OCI-M1 (cell line): ENCODE measurements around the gene TTC36.
"Not testable (repeated sequence)": the region's sequence is repeated elsewhere in the genome, so short reads cannot be mapped to it uniquely, and the experiment has no call there.

Experiments
- DNase-seq: peaks from one replicate; lab custom pipeline; 2025; lab: John Stamatoyannopoulos, UW

The TTC36 gene

DNA sequence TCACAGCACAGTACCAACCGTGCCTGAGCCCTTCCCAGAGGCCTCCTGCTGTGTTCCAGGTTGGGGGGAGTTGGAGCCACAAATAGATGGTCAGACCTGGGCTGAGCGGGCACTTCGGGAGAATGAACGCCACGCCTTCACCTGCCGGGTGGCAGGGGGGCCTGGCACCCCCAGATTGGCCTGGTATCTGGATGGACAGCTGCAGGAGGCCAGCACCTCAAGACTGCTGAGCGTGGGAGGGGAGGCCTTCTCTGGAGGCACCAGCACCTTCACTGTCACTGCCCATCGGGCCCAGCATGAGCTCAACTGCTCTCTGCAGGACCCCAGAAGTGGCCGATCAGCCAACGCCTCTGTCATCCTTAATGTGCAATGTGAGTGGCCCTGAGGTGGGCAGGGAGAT is 4.8 kb downstream of the TTC36 start:
- no peak for DNase-seq

DNA sequence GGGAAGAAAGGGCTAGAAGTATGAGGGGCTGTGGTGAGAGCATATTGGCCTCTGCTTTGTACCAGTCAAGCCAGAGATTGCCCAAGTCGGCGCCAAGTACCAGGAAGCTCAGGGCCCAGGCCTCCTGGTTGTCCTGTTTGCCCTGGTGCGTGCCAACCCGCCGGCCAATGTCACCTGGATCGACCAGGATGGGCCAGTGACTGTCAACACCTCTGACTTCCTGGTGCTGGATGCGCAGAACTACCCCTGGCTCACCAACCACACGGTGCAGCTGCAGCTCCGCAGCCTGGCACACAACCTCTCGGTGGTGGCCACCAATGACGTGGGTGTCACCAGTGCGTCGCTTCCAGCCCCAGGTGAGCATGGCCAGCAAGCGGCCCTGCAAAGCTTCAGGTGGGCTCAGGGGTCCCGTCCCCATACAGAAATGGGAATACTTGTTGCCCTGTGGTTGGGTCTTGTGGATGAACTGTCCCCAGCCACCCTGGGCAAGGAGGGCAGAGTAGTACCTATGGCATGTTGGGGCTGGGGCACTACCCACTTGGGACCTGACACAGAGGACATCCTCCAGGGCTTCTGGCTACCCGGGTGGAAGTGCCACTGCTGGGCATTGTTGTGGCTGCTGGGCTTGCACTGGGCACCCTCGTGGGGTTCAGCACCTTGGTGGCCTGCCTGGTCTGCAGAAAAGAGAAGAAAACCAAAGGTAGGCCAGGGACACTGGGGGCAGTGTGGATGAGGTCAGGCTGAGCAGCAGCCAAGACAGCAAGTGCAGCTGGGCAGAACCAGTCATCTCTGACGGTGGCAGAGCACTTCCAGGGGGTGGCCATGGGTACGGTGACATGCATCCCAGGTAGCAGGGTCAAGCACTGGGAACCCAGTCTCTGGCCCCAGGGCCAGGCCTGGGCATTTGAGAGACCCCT is 5.8 kb downstream of the TTC36 start:
- DNase-seq: no peak

DNA sequence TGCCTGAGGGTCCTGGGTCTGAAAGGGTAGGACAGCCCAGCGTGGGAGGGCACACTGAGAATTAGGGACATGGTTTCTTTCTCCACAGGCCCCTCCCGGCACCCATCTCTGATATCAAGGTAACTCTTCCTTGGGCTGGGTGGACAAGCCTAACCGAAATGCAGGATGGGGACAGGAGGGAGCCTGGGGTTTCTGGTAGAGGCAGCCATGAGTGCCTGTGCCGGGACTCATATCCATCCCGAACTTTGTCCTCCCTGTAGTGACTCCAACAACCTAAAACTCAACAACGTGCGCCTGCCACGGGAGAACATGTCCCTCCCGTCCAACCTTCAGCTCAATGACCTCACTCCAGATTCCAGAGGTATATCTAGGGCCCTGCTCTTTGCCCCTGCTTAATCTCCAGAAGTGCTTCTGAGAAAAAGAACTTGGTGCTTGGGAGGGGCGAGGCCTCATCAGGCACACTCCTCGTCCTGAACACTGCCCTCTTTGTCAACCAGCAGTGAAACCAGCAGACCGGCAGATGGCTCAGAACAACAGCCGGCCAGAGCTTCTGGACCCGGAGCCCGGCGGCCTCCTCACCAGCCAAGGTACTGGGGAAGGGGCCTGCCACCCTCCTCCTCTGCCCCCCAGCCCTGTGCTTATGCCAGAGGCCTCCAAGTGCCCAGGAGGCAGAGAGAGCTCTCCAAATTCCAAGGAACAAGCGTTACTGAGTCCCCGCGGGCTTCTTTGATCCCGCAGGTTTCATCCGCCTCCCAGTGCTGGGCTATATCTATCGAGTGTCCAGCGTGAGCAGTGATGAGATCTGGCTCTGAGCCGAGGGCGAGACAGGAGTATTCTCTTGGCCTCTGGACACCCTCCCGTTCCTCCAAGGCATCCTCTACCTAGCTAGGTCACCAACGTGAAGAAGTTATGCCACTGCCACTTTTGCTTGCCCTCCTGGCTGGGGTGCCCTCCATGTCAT is 6.8 kb downstream of the TTC36 start:
- peak; percentile 24 for DNase-seq

DNA sequence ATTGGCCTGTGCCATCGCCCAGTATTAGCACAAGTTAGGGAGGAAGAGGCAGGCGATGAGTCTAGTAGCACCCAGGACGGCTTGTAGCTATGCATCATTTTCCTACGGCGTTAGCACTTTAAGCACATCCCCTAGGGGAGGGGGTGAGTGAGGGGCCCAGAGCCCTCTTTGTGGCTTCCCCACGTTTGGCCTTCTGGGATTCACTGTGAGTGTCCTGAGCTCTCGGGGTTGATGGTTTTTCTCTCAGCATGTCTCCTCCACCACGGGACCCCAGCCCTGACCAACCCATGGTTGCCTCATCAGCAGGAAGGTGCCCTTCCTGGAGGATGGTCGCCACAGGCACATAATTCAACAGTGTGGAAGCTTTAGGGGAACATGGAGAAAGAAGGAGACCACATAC is 8.0 kb downstream of the TTC36 start:
- no peak for DNase-seq

DNA sequence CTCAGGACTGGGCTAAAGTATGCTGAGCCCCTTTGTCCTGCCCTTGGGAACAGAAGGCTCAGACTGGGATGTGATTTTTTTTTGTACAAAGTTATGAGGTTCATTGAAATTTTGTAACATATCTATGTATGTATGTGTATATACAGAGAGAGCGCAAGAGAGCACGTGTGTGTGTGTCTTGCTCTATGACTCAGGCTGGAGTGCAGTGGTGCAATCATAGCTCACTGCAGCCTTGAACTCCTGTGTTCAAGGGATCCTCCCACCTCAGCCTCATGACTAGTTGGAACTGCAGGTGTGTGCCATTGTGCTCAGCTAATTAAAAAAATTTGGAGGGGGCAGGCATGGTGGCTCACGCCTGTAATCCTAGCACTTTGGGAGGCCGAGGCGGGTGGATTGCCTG is 9.5 kb downstream of the TTC36 start:
- DNase-seq: no peak

DNA sequence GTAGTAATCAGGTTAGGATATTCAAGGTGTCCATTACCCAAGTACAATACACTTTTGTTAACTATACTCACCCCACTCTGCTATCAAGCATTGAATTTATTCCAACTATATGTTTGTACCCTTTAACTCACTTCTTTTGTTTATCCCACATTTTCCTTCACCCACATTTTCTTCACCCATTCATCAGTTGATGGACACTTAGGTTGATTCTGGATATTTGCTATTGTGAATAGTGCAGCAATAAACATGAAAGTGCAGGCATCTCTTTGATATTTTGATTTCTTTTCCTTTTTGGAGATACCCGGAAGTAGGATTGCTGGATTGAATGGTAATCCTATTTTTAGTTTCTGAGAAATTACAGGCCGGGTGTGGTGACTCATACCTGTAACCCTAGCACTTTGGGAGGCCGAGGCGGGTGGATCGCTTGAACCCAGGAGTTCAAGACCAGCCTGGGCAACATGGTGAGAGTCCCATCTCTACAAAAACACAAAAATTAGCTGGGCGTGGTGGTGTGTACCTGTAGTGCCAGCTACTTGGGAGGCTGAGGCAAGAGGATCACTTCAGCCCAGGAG is 10.2 kb downstream of the TTC36 start:
- DNase-seq: no peak

DNA sequence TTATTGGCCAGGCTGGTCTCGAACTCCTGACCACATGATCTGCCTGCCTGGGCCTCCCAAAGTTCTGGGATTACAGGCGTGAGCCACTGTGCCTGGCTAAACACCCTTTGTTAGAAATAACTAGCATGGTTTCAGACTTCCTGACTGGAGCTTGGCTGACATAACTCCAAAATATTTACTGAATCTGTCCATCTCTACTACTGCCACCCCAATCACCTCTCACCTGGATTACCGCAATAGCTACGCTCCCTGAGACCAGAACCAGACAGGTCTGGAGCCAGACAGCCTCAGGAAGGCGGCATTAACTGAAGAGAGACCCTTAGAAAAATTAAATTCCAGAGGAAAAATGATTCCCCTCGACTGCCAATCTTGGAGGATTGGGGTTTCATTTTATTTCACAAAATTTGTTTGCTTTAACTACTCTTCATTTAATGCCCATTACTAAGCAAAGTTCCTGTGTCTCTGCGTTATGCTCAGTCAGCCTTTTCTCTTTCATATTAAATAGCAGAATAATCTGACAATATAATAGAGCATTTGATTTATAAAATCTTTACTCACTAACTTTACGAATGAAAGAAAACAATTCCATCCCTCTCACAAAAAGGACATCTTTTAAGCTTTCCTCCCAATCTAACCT is 16.9 kb downstream of the TTC36 start:
- DNase-seq: no peak

DNA sequence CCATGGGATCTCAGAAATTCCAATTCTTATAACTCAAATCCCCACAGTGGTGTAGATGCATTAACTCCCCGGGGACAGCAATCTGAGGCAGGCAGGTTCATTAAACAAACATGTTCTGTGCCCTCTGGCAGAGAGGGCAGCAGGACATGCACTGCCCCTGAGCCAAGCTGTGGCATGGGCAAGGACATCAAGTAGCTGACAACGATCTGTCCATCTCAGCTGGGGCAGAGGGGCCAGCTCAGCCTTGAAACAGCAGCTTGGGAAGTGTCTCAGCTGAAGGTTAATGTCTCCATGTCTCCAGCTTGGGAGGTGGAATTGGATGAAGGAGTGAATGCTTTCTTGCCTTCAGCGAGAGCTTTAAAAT is 17.4 kb downstream of the TTC36 start:
- no peak for DNase-seq

DNA sequence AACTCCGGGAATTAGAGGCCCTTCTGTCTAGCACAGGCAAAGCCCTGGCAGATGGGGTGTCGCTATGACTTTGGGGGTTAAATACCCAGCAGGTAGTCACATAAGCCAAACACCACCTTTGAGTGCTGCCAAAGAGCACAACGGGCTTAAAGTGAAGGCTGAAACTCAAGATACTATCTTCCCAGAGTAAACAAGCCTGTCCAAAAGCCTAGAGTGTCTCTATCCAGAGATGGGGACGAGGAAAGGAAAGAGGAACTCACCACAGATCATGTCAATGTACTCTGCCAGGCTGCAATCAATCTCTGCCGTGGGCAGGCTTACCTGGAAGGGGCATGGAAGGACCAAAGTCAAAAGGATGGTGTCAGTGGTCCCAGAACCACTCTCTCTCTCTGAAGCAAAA is 18.3 kb downstream of the TTC36 start:
- no peak for DNase-seq

DNA sequence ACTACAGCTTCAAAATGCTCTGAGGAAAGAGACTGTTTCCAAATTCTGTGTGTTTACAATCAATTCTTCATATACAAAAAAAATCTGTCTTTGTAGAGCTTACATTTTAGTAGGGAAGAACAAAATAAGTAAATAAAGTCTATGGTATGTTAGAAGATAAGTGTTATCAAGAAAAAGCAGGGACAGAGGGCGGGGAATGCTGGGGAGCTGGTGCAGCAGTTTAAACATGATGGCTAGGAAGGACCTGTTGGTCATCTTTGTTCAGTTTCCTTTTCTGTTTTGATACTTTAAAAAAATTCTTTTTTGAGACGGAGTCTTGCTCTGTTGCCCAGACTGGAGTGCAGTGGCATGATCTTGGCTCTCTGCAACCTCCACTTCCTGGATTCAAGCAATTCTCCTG is 19.9 kb downstream of the TTC36 start:
- DNase-seq: peak; percentile 24

DNA sequence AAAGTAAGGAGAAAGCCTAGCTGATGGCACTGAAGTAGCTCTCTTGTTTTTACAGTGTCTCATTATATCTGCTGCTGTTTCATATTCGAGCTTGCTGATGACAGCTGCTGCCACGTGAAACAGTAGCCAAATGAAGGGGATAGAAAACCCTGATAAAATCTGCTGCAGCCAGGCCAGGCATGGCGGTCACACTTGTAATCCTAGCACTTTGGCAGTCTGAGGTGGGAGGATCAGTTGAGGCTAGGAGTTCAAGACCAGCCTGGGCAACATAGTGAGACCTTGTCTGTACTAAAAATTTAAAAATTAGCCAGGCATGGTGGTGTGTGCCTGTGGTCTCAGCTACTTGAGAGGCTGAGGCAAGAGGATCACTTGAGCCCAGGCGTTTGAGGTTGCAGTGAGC is 25.1 kb downstream of the TTC36 start:
- no peak for DNase-seq

DNA sequence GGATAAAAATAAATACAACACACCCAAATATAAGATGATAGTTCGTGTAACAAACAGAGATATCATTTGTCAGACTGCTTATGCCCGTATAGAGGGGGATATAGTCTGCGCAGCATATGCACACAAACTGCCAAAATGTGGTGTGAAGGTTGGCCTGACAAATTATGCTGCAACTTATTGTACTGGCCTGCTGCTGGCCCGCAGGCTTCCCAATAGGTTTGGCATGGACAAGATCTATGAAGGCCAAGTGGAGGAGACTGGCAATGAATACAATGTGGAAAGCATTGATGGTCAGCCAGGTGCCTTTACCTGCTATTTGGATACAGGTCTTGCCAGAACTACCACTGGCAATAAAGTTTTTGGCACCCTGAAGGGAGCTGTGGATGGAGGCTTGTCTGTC is 33.5 kb downstream of the TTC36 start:
- no peak for DNase-seq

DNA sequence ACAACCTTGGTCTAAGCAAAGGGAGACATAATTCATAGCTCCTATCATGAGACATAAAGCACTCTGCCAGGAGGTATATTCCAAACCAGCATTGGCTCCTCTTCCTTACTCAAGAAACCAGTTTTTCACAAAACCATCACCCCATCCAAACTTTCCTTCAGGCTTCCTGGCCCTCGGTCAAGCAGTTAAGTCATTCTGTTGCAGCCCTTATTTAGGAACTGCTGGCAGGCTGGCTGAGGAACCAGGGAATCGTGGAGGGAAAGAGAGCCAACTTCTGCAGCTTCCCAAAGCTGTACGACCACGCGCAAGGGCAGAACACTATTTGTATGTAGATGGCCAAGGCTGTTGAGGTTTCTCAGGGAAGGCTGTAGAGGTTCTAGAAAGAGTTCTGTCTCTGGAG is 37.8 kb downstream of the TTC36 start:
- DNase-seq: no peak

DNA sequence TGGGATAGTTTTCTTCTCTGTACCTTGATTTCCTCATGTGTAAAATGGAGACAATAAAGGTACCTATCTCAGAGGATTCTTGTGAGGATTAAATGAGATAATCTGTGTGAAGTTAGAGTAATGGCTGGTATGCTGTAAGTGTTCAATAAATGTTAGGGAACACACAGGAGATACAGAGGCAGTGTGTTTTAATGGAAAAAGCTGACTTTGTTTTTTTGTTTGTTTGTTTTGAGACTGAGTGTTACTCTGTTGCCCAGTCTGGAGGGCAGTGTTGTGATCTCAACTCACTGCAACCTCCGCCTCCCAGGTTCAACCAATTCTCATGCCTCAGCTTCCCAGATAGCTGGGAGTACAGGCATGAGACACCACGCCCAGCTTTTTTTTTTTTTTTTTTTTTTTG is 42.4 kb downstream of the TTC36 start:
- DNase-seq: no peak

DNA sequence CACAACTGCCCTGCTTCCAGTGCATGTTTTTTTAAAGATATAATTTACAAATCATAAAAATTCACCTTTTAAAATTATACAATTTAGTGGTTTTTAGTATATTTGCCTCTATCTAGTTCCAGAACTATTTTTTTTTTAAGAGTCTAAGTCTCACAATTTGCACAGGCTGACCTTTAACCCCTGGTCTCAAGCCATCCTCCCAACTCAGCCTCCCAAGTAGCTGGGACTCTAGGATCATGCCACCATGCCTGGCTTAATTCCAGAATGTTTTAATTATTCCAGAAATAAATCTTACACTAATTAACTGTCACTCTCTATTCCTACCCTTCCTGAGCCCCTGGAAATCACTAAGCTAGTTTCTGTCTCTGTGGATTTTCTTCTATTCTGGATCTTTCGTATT is 43.5 kb downstream of the TTC36 start:
- DNase-seq: no peak

DNA sequence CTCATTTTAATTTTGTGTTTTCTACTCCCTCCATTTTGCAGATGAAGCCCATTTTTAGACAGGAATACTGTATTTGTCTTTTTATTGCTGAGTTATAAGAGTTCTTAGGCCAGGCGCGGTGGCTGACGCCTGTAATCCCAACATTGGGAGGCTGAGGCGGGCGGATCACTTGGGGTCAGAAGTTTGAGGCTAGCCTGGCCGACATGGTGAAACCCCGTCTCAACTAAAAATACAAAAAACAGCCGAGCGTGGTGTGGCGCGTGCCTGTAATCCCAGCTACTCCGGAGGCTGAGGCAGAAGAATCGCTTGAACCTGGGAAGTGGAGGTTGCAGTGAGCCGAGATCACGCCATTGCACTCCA is 44.4 kb downstream of the TTC36 start:
- DNase-seq: peak; percentile 80

DNA sequence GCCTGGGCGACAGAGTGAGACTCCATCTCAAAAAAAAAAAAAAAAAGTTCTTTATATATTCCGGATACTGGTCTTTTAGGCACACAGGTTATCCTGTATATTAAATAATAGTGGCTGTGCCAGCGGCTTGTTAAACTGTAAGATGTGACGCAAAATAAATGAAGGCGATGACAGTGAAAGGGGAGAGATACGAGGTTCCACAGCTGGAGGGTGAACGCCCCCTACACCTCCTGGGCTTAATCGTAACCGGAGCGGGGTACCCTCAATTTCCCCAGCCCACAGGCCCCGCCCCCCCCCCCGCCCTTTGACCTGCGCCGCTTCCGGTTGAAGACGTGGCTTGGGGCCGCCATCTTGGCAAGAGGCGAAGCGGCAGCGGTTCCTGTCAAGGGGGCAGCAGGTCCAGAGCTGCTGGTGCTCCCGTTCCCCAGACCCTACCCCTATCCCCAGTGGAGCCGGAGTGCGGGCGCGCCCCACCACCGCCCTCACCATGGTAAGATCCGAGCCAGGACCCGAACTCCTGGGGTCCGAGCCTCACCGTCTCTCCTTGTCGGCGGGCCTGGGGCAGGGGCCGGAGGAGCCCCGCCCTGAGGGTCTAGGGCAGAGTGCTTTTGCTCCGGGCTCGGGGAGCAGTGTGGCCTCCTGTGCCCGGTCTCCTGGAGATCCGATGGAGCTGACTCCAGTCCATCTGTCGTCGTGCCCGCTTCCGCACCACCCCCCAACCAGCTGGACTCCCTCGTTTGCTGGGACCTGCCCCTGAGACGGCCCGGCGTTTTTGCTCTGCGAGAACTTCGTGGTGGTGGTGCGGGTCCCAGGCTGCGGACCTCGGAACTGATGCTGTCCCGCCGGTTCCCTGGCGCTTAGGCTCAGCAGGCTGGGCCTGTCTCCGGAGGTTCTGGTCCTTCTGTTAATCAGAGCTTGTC is 45.0 kb downstream of the TTC36 start, which contains the start of gene ARCN1:
ARCN1 (plus strand) TSS at position 349 of the 920 bp plus-strand sequence; CDS start at position 488, 139 bp downstream.
- peak; percentile 94 for DNase-seq

DNA sequence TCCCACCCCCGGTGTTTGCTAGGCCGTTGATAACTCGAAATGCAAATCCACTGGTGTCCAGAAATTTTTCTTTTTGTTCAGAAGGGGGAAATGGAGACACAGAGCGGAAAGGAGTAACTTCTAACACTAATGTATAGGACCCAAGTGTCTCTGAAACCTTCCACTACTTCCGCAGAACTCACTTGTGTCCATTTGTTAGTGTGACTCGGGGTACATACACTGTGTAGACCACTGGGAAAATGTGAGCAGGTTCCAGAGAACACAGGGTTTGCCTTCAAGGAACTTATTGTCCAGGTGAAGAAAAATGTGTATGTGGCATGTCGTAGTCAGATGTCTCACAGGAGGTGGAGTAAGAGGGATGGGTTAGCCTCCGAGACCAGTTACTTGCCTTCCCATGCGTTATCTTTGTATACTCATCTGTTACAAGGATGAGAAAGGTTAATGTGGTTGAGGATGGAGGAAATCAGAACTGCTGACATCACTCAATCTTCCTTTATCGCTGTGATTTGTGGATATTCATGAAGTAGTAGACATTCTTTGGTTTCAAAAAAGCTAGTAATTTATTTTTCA is 45.8 kb downstream of the TTC36 start:
- DNase-seq: peak; percentile 84

DNA sequence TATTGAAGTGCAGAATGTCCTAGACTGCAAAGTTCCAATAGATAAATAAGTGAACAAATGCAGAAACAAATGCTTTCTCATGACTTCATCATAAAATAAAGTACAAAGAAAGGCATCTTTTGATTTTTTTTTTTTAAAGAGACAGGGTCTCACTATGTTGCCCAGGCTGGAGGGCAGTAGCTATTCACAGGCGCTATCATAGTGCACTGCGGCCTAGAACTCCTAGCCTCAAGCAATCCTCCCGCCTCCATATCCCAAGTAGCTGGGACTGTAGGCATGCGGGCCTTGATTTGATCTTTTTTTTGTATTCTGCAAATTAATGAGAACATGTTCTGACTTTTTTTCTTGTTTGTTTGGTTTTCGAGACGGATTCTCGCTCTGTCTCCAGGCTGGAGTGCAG is 47.4 kb downstream of the TTC36 start:
- no peak for DNase-seq

DNA sequence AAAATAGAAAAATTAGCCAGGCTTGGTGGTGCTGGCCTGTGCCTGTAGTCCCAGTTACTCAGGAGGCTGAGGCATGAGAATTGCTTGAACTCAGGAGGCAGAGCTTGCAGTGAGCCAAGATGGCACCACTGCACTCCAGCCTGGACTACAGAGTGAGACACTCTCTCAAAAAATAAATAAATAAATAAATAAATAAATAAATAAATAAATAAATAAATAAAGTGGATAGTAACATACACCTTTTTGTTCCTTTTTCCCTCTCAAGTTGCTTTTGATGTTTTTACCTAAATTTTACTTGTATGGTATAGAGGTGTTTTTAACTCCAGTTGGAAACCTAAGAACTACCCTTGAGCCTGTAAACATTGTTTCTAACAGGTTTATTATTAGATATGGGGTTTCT is 50.7 kb downstream of the TTC36 start:
- not testable (repeated sequence) for DNase-seq
